Nephron progenitor cell (in vitro differentiated cells): Measurements from ENCODE around the gene RIN2.

Experiments used
- DNase-seq: peaks from one replicate; pipeline ENCODE4 v3.0.0; 2021
- H3K27ac Mint-ChIP-seq: 2 replicates; pipeline ENCODE4 v1.8.0; 2021; ENCODE audit warnings: mild to moderate bottlenecking, moderate library complexity, mixed read lengths
- H3K27me3 Mint-ChIP-seq: 2 replicates; pipeline ENCODE4 v1.8.0; 2021; ENCODE audit warnings: mild to moderate bottlenecking, low read depth, mixed read lengths; ENCODE audit not compliant: poor library complexity
- H3K36me3 Mint-ChIP-seq: 2 replicates; pipeline ENCODE4 v1.8.0; 2021; ENCODE audit warnings: low read depth, mixed read lengths
- H3K4me1 Mint-ChIP-seq: 2 replicates; pipeline ENCODE4 v1.8.0; 2021; ENCODE audit warnings: mixed read lengths
- H3K4me3 Mint-ChIP-seq: 2 replicates; pipeline ENCODE4 v1.8.0; 2021; ENCODE audit warnings: mild to moderate bottlenecking, moderate library complexity, mixed read lengths
- H3K9me3 Mint-ChIP-seq: 2 replicates; pipeline ENCODE4 v1.8.0; 2021; ENCODE audit warnings: mild to moderate bottlenecking, moderate library complexity, mixed read lengths
- TF ChIP-seq, protein P1 (sequence below): fragments of 200-600 bp; sonication (generic); IDR thresholded peaks from 2 replicates; pipeline ENCODE4 v1.5.0; 2021; ENCODE audit warnings: antibody characterized with exemption

The RIN2 gene

DNA sequence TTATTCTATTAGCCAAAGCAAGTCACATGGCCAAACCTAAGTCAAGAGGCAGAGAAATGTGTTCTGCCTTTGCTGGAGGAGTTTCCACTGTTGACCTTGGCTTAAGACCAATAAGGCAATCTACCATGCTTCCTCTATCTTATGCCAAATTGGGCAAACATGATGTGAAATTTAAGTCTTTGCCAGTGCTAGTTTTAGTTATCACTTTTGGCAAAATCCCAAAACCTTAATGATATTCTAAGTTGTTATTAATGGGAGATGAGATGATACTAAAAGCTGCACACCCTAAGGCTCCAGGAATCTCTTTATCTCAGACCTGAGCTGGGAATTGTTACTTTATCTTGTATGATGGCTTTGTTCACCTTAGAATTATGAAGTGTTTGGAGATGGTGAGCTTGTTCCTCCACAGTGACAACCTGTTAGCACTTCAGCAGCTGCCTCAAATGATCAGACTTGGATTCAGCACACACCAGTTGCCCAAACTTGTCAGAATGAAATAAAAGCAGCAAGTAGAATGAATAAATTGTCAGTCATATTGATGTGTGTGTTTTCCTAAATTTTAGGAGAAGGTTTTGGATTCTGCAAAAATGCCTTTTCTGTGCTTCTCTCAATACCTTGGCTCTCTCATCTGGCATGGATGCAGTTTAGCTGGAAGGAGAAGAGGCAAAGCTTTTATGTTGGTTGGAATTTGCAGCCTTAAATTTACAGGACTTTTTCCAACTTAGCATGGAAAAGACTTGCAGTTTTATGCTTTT, 49.3 kb downstream of the RIN2 start:
- Mint-ChIP-seq H3K27me3 (peaks cover 2% of the 10 kb centered on the region), H3K4me3 (no peak overlapping the region), H3K4me1 (peaks cover 7% of the 10 kb centered on the region), H3K27ac (no peak overlapping the region), H3K9me3 (peaks cover 32% of the 10 kb centered on the region), H3K36me3 (peaks cover 78% of the 10 kb centered on the region)
- TF ChIP-seq, protein P1, sequence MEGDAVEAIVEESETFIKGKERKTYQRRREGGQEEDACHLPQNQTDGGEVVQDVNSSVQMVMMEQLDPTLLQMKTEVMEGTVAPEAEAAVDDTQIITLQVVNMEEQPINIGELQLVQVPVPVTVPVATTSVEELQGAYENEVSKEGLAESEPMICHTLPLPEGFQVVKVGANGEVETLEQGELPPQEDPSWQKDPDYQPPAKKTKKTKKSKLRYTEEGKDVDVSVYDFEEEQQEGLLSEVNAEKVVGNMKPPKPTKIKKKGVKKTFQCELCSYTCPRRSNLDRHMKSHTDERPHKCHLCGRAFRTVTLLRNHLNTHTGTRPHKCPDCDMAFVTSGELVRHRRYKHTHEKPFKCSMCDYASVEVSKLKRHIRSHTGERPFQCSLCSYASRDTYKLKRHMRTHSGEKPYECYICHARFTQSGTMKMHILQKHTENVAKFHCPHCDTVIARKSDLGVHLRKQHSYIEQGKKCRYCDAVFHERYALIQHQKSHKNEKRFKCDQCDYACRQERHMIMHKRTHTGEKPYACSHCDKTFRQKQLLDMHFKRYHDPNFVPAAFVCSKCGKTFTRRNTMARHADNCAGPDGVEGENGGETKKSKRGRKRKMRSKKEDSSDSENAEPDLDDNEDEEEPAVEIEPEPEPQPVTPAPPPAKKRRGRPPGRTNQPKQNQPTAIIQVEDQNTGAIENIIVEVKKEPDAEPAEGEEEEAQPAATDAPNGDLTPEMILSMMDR, result no peak
- DNase-seq, result no peak
